ACHN (cell line): Measurements from ENCODE around the gene ADK.

ENCODE experiments used
- DNase-seq: peaks from one replicate; pipeline ENCODE4 v3.0.0-alpha.2; 2015
- in situ Hi-C: cut with HindIII; loops from 2 replicates; pipeline ENCODE4 v1.10.0; 2017; ENCODE audit warnings: low sequenced_read_pairs, low pct_ligation_motif_present, low pct_unique_long_range_greater_than_20kb

Gene ADK

GRCh38 chr10:74745449-74745848 is 594.4 kb downstream of the ADK start:
- no peak for DNase-seq
- in situ Hi-C loops: no loop called here

- no peak for DNase-seq
- in situ Hi-C loops: no loop called here
Observed at GRCh38 chr10:74746813-74747212, 595.8 kb downstream of the ADK start.

- DNase-seq: no peak
- in situ Hi-C loops: no loop called here
Observed at GRCh38 chr10:74748468-74749031, 597.5 kb downstream of the ADK start.

- DNase-seq: no peak
- in situ Hi-C loops: no loop called here
Observed at GRCh38 chr10:74750848-74751274, 599.8 kb downstream of the ADK start.

GRCh38 chr10:74752371-74753040 is 601.5 kb downstream of the ADK start:
- no peak for DNase-seq
- in situ Hi-C loops: no loop called here

GRCh38 chr10:74753442-74754211 is 602.6 kb downstream of the ADK start:
- no peak for DNase-seq
- in situ Hi-C loops: no loop called here

- no peak for DNase-seq
- in situ Hi-C loops: no loop called here
Observed at GRCh38 chr10:74754381-74754821, 603.4 kb downstream of the ADK start.

GRCh38 chr10:74755273-74755672 is 604.3 kb downstream of the ADK start:
- in situ Hi-C loops: no loop called here

More at GRCh38 chr10:74755273-74755672, 604.3 kb downstream of the ADK start:
- DNase-seq: no peak
